NCI-H1092 treated with DMSO at 0.1 percent for 48 hours (cell line): ENCODE results near the gene ATP6V0B.

ENCODE experiments used
- DNase-seq: peaks from one replicate; lab custom pipeline; 2025; lab: John Stamatoyannopoulos, UW

The ATP6V0B gene

DNA sequence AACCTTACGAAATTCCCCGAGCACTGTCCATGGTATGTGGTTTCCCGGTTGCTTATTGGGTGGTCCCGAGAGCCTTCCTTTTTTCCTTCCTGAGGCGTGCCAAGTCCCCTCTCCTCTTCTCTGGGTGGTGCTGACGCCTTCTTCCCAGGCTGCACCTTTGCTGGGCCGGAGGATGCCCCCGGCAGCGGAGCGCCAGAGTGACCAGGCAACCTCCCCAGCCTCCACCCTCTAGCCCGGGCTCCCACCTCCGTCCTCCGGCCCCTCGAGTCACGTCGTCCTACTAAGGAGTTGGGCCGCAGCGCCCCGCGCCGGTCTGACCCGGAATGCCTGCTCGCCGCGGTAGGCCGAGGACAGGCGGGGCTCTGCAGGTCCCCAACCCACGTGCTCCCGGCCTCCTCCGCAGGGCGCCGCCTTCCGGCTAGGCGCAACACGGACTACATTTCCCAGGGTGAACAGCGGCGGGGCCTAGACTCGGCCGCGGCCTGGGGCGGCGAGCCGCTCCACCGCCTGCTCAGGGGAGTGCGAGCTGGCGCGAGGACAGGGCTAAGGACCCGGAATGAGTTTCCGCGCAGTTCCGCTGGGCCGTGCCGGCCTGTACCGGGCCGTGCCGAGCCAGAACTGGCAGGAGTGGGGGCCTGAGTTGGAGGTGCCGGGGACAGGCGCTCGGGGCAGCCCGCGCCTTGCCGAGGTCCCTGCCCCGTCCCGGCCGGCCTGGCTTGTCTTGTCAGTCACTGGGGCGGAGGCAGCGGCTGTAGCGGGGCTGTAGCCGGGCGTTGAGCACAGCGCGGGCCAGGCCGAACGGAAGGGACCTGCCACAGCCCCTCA, 28.3 kb upstream of the ATP6V0B start, which contains the start of gene IPO13:
Gene IPO13, plus strand, starts transcription at position 715 of the 825 bp plus-strand sequence. CDS start 651 bp downstream, outside the sequence.
- DNase-seq, result peak; percentile 97

DNA sequence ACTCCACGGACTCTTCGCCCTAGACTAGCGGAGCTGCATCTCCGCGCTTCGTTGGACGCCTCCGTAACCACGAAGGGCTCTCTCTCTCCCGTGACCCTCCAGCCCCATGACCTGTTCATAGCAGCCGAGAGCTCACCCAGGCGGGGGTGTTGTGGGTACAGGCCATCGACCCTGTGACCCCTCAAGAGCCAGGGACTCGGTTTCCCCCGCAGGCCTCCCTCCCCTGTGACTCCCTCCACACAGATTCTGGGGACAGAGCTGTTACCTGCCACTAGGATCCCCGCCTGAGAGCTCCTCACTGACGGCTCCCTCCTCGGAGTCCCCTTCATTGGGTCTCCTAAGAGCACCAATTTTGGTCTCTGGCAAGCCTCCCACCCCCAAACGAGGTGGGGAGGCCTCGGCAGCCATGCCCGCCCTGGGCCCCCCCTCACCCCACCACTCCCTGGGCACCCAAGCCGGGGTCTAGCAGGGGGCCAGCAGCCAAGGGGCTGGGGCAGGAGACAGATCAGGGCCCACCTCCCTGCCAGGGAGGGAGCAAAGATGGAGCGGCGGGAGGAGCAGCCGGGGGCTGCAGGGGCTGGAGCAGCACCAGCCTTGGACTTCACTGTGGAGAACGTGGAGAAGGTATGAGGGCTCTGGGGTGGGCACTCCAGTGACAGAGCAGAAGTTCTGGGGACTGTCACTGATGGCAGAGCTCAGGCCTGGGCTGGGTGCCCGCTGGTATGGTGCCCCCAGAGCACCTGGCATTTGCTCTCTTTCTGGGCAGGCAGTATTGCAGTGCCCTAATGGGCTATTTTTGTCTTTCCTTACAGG, 27.5 kb upstream of the ATP6V0B start:
- DNase-seq, result no peak

DNA sequence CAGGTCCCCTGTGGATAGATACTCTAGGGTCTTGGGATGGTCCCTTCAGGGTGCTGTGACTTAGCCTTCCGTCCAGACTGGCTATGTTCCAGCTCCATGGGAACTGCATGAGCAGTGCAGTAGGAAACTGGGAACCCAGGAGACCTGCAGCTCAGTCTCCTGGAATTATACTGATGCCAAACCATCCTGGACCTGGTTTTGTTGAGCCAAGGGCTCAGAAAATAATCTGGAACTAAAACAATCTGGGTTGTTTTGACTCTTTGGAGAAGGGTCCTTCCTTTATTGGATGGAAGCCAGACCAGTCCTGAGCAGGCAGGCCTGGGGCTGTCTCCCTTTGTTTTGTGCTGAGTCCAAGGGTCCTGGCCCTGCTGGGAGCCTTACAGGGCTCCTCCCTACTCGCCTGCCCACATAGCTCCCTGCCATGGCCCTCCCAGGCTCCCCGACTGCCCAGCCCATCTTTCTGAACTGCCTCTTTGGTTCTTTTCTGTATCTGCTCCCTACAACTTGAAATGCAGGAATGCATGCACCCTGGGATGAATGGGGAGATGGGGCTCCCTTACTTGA, 26.8 kb upstream of the ATP6V0B start:
- no peak for DNase-seq

DNA sequence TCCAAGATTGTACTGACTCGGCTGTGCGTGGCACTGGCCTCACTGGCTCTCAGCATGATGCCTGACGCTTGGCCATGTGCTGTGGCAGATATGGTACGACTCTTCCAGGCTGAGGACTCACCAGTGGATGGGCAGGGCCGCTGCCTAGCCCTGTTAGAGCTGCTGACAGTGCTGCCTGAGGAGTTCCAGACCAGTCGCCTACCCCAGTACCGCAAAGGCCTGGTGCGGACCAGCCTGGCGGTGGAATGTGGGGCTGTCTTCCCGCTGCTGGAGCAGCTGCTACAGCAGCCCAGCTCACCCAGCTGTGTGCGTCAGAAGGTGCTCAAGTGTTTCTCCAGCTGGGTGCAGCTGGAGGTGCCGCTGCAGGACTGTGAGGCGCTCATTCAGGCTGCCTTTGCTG, 25.1 kb upstream of the ATP6V0B start:
- no peak for DNase-seq

DNA sequence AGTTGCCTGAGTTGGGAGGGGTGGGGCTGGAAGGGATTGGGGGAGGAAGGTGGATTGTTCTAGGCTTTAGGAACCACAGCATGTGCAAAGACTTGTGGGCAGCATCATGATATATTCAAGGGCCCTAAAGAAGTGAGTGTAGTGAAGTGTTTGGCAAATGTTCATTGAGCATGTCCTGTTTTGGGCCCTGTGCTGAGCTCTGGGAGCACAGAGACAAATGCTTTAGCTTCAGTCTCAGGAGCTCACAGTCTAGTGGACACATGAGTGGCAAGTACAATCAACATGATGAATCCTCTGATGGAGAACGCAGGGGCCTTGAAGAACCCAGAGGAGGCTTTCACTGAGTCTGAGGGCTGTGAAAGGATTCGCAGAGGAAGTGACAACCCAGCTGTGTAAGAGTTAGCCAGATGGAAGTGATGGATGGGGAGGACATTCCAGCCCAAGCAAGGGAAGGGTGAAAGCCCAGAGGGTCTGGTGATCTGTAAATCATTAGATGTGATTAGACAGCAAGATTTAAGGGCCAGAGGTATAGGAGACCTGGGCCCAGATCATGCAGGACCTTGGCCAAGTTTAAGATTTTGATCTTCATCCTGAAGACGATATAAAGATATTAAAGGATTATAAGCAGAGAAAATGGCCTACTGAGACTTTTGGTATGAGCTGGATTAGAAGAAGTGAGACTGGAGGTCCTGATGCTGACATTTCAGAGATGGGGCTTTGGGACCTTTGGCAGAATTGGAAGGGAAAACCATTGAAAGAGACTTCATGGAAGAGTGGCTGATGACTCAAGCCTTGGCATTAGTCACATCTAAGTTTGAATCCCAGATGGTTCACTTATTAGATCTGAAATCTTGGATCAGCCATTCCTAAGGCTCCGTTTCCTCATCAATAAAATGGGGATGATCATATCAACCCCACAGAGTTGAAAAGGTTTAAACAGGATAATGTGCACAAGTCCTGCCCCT, 23.5 kb upstream of the ATP6V0B start:
- no peak for DNase-seq

DNA sequence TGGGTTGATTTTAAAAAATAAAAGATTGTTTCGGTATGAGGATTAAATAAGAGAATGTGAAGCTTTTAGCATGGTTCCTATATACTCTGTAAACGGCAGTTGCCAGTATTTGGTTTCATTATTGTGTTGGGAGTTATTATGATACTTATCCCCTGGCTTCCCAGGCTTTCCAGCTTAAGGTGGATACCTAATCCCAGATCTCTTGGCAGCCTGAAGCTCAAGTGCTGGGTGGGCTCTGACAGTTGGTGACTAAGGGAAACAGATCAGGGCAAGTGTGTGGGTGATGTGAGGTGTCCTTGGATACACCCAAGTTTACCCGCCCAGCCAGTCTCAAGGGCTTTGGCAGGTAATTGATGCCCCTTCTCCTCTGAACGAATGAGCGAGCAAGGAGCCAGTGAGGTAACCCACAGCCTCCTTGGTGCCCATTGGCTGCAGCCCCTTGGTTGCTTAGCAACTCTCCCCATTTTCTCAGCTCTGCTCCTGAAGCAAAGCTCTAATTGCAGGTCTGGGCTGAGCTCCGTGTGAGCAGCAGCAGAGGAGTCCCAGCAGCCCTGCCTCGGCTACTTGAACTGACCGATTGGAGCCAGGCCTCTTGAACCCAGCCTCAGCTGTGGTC, 21.9 kb upstream of the ATP6V0B start:
- DNase-seq, result peak; percentile 64

DNA sequence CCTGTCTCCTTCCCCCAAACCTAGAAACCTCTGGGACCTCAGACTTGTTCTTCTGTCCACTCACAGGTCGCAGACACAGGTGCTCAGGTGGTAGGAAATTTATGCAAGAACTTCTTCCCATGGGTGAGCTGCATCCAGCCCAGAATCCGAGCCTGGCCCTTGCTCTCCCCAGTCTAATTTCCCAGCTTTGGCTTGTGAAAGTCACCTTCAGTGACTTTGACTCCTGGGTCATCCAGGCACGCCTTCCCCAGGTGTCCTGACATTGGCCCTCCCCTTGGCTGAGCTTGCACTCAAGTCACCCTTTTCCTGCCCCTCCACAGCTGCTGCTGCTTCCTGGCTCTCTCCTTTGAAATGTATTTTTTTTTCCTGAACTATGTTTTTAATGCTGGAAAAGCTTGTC, 21.4 kb upstream of the ATP6V0B start:
- DNase-seq, result no peak

DNA sequence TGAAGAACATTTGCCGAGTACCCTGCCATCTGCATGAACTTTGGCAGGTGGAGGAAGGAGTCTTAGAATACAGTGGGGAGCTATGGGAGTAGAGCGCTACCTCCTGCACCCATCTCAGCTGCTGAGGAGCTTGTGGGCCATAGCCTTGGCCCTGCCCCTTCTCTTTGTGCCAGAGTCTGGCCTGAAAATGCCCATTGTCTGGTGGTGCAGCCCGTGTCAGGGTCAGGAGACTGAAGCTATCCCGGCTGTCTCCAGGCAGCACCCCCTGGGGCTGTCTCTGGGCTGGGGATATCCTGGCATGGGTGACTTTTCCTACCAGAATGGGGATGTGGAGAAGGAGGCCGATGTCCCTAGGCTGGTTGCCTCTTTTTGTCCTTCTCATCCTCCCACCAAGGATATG, 20.7 kb upstream of the ATP6V0B start:
- no peak for DNase-seq

DNA sequence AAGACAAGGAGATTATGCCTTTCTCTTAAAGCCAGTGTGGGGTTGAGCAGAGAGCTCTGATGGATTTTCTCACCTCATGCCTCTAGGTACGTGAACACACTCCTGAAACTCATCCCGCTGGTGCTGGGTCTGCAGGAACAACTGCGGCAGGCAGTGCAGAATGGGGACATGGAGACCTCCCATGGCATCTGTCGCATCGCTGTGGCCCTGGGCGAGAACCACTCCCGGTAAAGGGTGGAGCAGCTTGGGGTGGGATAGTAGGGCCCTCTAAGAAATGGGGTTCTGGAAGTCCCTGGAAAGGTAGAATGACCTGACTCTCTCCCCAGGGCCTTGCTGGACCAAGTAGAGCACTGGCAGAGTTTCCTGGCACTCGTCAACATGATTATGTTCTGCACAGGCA, 18.5 kb upstream of the ATP6V0B start:
- DNase-seq, result no peak

DNA sequence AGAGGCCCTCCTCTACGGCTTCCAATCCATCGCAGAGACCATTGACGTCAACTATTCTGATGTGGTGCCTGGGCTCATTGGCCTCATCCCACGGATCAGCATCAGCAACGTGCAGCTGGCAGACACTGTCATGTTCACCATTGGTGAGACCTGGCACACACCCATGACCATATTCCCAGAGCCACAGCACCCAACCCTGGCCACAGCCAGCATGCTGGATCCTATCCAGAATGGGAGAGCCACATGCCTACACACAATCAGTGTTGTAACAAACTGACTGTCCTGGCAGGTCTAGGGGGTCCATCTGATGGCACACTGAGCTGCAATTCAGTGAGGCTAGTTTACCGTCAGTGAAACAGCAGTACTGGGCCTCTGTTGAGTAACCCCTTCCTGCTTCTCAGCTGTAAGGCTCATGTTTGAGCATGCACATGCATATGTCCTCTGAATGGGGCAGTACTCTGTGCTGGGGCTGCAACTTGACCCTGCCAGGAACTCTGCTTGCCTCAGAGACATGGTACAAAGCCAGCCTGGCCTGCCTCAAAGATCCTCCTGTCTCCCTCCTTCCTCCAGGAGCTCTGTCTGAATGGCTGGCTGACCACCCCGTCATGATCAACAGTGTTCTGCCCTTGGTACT, 17.2 kb upstream of the ATP6V0B start:
- no peak for DNase-seq

DNA sequence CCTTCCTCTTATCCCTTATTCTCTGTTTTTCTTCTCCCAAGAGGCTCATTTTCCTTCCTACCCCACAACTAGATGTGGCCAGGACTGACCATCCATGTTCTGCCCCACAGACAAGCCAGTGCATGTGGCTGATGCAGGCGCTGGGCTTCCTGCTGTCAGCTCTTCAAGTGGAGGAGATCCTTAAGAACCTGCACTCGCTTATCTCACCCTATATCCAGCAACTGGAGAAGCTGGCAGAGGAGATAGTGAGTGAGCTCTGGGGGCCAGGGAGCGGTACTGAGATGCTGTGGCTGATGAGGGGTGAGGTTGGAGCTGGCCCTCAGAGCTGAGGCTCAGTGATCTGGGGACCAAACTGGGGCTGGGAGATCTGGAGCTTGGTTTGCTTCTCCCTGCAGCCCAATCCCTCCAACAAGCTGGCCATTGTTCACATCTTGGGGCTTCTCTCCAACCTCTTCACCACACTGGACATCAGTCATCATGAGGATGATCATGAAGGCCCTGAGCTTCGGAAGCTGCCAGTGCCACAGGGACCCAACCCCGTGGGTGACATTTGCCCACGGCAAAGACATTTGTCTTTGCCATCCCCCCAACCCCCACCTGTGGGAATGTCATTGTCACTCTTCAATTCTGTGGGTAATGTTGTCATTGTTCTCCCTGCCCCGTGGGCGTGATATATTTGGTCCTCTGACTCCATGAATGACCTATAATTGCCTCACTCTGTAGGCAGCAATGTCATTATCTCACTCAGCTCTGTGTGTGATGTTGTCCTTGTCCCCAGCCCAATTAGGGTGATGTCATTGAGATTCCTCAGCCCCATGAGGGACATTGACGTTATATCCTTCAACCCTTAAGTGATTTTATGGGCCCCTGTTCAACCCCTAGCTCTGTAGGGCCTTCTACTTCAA, 16.2 kb upstream of the ATP6V0B start:
- no peak for DNase-seq

DNA sequence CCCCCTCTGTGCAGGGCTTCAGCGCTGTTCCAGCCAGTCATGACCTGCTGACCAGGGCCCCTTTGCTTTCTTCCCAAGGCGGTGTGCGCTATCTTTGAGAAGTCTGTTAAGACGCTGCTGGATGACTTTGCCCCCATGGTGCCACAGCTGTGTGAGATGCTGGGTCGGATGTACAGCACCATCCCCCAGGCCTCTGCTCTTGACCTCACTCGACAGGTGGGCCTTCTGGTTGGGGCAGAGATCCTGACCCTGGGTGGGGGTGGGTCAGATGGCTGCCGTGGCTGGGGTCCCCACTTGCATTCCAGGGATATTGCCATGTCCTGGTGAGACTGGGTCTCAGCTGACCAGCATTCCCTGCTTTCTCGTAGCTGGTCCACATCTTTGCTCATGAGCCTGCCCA, 14.0 kb upstream of the ATP6V0B start:
- DNase-seq, result no peak

DNA sequence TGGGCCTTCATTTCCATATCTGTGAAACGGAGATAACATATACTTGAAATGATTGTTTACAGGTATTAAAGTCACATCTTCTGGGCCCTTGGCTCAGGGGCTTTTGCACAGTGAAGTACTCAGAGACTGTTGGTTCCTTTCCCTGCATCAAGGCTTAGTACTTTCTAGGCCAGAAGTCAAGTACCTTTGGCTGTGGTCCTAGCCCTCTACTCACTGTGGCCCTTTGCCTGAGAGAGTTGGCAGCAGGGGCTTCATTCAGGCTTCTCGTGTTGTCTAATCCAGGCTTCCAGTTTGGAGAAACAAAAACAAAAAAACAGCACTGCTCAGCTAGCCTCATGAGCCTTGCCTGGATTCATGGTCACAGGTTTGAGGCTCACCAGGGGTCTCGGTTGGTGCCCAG, 13.1 kb upstream of the ATP6V0B start:
- no peak for DNase-seq

DNA sequence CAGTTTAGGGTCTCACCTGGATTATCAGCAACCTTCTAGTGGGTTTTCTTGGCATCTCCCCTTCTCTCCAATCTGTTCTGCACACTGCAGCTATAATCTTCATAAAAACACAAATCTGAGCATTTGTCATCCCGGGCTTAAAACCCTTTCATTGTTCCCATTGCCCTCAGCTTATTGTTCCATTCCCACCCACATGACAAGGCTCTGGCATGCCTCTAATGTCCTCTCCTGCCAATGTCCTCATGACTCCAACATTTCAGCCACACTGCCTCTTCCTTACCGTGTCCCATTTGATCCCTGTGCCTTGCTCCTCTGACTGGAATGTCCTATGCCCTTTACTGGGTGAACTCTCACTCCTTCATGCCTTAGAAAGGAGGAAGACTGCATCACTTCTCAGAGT, 12.4 kb upstream of the ATP6V0B start:
- DNase-seq, result no peak

DNA sequence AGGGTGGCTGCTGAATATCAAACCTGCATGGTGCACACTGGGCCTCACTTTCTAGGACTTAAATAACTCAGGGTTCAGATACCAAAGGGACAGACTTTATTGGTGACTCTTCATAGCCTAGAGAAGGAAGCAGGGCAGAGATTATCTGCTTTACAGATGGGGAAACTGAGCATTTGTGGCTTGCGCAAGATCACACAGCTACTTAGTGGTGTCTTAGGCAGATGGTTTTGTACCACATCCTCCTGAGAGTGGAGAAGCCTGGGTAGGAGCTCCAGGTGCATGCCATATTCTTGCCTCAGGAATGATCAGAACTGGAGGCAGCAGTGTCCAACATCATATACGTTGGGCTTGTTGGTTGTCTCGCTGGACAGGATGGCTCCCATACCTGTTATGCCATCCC, 11.8 kb upstream of the ATP6V0B start:
- no peak for DNase-seq

DNA sequence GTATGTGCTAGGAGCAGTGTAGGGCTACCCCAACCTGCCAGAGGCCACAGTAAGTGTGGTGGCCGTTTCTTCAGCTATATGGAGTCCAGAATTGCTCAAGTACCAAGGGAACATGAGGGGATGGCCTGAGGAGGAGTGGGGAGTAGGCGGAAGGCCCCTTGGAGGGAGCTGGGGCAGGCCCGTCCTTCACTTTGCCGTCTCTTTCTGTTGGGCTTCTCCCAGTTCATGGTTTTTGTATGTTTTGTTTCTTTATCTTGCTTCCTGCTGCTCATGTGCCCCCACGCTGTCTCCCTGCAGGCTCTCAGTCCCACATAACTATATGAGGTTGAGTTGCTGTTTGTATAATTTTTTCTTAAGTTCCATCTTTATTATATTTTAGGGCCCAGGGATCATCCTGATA, 10.9 kb upstream of the ATP6V0B start:
- no peak for DNase-seq

DNA sequence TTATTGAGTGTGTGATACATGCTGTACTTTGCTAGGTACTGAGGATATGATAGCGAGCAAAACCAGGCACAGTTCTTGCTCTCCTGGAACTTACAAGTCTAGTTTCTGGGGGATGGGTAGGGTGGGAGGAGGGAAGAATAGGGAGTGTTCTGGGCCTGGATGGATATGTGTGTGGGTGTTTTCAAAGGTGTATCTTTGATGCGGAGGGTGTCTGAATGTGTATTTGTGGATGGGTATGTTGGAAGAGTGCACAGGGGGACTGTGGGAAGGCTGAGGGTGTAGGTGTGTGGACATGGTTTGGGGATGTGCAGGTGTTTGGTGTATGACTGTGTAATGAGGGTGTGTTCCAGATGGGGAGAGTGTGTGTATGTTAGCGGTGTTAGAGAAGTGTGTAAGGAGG, 9.4 kb upstream of the ATP6V0B start:
- no peak for DNase-seq

DNA sequence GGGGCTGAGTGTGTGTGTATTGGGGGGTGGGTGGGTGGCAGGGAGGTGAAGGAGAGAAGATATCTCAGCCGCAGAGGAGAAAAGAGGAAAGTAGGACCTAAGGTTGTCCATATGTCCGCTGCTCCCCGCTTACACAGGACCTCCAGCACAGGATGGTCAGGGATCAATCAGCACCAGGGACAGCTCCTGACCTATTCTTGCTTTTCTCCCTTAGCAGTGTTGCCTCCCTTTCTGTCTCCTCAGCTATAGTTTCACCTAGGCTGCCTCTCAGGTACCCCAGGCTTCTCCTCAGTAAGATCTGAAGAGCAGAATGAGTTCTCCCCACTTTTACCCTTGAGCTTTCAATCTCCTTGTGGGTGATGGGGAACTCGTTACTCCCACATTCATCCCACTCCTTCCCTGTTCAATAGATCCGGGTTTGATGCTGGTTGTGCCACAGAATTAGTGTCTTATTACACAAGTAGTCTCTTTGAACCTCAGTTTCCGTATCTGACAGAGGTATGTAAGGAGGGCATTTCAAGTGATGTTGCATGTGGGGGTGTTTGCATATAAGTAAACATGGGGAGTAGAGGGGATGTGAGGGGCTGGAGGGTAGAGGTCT, 6.3 kb upstream of the ATP6V0B start:
- no peak for DNase-seq

DNA sequence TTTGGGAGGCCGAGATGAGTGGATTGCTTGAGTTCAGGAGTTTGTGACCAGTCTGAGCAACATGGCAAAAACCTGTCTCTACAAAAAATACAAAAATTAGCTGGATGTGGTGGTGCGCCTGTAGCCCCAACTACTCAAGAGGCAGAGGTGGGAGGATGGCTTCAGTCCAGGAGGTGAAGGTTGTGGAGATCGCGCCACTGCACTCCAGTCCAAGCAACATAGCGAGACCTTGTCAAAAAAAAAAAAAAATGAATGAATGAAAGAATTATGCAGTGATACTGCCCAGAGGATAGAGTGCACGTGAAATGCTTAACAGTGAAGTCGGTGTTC, 5.4 kb upstream of the ATP6V0B start:
- DNase-seq, result no peak
